Astrocyte (in vitro differentiated cells and primary cell): Measurements from ENCODE around the gene NR5A1.

ENCODE experiments used
- CTCF ChIP-seq: IDR thresholded peaks from 2 replicates; pipeline ENCODE4 v1.5.1; 2011; ENCODE audit warnings: low read depth, mild to moderate bottlenecking, inconsistent platforms, low read length, moderate library complexity; ENCODE audit not compliant: insufficient read depth
- EZH2 ChIP-seq: IDR thresholded peaks from 2 replicates; pipeline ENCODE4 v1.6.1; 2012; ENCODE audit warnings: mild to moderate bottlenecking, low read length, inconsistent platforms; ENCODE audit not compliant: insufficient read depth

GRCh38 chr9:124448019-124448418 lies 59.2 kb downstream of the NR5A1 start:
- TF ChIP-seq CTCF (no peak), EZH2 (no peak)
